ENCODE measurements around the gene TBXAS1.
A peak's percentile ranks its signal among the peaks of the same experiment; 100 is the strongest.

Gene TBXAS1

DNA sequence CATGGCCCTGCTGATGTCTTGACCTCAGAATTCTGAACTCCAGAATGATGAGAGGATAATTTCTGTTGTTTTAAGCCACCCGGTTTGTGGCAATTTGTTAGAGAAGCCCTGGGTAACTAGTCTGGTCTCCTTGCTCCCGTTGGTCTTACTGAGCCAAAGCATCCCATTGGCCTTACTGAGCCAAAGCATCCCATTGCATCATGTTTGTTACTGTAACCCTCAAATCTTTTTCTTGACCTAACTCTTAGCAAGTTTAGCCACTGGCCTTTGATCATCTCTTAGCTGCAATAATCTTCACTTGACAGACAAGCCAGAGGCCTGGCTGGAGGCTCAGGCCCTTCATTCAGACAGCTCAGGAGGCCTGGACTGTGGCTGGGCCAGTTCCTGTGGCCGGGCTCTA is 21.8 kb downstream of the TBXAS1 start:
- ChIA-PET CTCF (no interaction called here), POLR2A (no interaction called here)
- no peak for DNase-seq (ENCODE audit: low read depth, low spot score)
- H3K4me3 ChIP-seq (ENCODE audit: low read depth, low read length): no peak overlapping the region
- TF ChIP-seq, protein P1, sequence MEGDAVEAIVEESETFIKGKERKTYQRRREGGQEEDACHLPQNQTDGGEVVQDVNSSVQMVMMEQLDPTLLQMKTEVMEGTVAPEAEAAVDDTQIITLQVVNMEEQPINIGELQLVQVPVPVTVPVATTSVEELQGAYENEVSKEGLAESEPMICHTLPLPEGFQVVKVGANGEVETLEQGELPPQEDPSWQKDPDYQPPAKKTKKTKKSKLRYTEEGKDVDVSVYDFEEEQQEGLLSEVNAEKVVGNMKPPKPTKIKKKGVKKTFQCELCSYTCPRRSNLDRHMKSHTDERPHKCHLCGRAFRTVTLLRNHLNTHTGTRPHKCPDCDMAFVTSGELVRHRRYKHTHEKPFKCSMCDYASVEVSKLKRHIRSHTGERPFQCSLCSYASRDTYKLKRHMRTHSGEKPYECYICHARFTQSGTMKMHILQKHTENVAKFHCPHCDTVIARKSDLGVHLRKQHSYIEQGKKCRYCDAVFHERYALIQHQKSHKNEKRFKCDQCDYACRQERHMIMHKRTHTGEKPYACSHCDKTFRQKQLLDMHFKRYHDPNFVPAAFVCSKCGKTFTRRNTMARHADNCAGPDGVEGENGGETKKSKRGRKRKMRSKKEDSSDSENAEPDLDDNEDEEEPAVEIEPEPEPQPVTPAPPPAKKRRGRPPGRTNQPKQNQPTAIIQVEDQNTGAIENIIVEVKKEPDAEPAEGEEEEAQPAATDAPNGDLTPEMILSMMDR (IDR thresholded peaks at IDR 0.05; ENCODE audit: insufficient read depth, low read length, missing control alignments): no peak

DNA sequence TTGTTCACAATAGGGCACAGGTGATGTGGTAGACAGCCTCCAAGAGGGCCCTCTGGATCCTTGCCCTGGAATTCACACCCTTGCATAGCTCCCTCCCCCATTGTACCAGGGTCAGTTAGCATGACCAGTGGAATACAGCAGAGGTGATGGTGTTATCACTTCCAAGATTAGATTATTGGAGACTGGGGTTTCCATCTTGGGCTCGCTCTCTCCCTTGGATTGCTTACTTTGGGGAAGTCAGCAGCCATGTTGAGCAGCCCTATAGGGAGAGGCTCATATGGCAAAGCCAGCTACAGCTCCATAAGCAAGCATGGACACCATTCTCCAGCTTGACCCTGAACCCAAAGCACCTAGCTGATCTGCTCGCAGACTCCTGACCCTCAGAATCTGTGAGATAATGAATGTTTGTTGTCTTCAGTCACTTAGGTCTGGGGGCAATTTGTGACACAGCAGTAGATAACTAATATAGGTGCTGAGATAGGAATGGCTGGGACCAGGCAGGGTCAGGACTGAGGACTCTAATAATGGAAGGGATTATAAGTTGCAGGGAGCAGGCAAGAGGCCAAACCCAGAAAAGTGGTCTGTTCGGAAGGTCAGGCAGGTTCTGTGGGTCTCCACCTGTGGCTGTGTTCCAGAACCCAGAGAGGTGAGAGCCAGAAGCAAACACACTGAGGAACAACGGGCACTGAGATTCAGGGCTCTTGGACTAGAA is 22.9 kb downstream of the TBXAS1 start:
- ChIA-PET POLR2A (no interaction called here), CTCF (no interaction called here)
- no peak overlapping the region for H3K4me3 ChIP-seq (ENCODE audit: low read depth, low read length)
- TF ChIP-seq, protein P1 (IDR thresholded peaks at IDR 0.05; ENCODE audit: insufficient read depth, low read length, missing control alignments): no peak
- DNase-seq (ENCODE audit: low read depth, low spot score): no peak

DNA sequence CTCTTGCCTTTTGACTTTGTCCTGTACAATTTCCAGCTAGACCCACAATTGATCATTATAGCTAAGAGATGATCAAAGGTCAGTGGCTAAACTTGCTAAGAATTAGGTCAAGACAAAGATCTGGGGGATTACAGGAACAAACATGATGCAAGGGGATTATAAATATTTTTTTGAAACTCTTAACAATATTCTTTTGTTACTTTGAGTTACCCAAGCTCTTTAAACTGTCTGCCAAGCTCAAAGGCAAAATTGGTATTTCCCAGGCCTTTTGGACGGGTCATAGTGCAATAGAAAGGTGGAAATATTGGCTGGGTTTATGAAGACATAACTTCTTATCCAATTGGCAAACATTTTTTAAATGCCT is 23.4 kb downstream of the TBXAS1 start:
- DNase-seq (ENCODE audit: low read depth, low spot score): no peak
- ChIA-PET CTCF (no interaction called here), POLR2A (no interaction called here)
- H3K4me3 ChIP-seq (ENCODE audit: low read depth, low read length): no peak overlapping the region
- TF ChIP-seq, protein P1 (IDR thresholded peaks at IDR 0.05; ENCODE audit: insufficient read depth, low read length, missing control alignments): no peak

DNA sequence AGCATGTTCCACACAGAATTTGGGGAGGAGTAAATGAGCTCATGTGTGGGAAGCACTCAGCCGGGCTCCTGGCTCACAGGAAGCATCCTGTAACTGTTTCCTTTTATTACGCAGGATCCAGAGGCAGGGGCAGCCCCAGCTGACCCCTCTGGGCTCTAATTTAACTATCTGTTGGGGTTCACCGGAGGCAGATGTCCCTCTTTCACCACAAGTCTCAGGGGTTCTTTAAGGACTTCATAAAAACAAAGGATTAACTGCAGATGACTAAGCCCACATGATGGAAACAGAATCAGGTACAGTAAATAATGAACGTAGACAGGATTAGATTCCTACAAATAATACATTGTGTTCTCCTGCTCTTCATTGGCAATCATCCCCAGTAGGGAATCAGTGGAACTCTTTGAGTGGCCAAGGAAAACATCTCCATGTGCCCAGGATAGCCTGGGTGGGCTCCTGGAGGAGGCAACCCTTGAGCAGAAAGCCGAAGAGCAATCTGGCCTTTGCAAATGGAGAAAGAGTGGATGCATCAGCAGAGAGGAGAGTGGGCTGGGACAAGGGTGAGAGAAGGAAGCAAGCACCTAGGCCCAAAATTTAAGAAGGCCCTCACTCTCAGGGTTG is 24.6 kb downstream of the TBXAS1 start:
- DNase-seq (ENCODE audit: low read depth, low spot score): no peak
- POLR2A ChIA-PET: no interaction called here
- CTCF ChIA-PET: interaction anchor here (0.7 kb wide), 1 partner anchor 18 kb away, joined by 3 read pairs; no protein-coding TSS in a partner anchor
- H3K4me3 ChIP-seq (ENCODE audit: low read depth, low read length): no peak overlapping the region
- TF ChIP-seq, protein P1 (IDR thresholded peaks at IDR 0.05; ENCODE audit: insufficient read depth, low read length, missing control alignments): no peak

DNA sequence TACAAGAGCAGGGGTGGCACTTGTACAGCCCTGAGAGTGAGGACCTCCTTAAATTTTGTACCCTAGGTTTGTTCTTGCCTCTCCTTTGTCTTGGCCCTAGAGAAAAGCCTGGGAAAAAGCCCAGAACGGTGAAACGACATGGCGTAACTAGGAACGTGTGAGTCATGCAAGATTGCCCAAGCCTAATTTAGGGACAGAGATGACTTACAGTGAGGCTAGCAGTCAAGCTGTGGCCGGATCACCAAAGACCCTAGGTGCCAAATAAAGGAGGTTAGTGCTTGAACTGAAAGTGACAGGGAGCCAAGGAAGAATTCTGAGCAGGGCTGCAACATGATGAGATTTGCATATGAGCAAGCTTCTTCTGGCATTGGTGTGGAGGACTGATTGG is 25.1 kb downstream of the TBXAS1 start:
- POLR2A ChIA-PET: no interaction called here
- H3K4me3 ChIP-seq (ENCODE audit: low read depth, low read length): no peak overlapping the region
- TF ChIP-seq, protein P1 (IDR thresholded peaks at IDR 0.05; ENCODE audit: insufficient read depth, low read length, missing control alignments): no peak
- CTCF ChIA-PET: no interaction called here
- DNase-seq (ENCODE audit: low read depth, low spot score): peak; percentile 4

DNA sequence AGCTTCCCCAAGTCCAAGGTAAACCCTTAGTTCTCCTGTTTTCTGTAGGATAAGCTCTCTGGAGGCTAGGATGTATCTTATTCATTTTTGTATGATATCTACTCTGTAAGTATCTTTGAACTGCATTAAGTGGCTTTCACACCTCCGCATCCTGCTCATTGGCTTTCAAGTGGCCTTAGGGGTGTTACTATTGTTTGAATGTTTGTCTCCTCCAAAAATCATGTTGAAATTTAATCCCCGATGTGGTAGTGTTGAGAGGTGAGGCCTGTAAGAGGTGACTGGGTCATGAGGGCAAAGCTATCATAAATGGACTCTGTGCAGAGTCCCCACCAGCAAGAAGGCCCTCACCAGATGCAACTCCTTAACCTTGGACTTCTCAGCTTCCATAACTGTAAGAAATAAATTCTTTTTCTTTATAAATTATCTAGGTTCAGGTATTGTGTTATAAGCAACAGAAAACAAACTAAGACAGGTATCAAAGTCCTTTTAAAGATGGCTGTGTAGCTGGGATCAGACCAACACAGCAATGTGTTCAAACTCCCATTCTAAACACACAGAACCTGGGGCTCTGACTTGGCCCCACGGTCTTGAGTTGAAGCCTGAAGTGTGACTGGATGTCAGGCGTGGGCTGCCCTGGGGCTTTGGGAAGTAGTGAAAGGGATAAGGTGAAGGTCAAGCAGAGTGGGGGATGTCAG is 25.9 kb downstream of the TBXAS1 start:
- TF ChIP-seq, protein P1 (IDR thresholded peaks at IDR 0.05; ENCODE audit: insufficient read depth, low read length, missing control alignments): no peak
- POLR2A ChIA-PET: no interaction called here
- DNase-seq (ENCODE audit: low read depth, low spot score): no peak
- CTCF ChIA-PET: interaction anchor here (1.6 kb wide), 1 partner anchor 209 kb away, joined by 3 read pairs; no protein-coding TSS in a partner anchor
- no peak overlapping the region for H3K4me3 ChIP-seq (ENCODE audit: low read depth, low read length)
